ENCODE measurements around the gene ATF1. TPM values are rescaled to one million over a fixed set of nuclear protein-coding genes. Genes with fewer than 3 reads are reported as not detected.
"Not testable (repeated sequence)": the region's sequence is repeated elsewhere in the genome, so short reads cannot be mapped to it uniquely, and the experiment has no call there.

Gene ATF1
- total RNA-seq, 2 experiments from 2014 or later, result 36.4 to 39.1 TPM

DNA sequence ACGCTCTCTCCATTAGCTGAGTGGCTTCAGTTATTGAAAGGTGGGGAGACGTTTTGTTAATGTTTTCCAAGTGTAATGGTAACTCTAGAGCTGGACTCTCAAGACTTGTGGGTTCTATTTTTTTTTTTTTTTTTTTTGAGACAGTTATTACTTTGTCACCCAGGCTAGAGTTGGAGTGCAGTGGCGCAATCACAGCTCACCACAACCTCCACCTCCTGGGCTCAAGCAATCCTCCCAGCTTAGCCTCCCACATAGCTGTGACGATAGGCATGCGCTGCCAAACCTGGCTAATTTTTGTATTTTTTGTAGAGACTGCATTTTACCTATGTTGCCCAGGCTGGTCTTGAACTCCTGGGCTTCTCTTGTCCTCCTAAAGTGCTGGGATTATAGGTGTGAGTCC lies 26.2 kb downstream of the ATF1 start:
- Mint-ChIP-seq H3K4me1 (peaks cover 1% of the 10 kb centered on the region), H3K36me3 (peaks cover 21% of the 10 kb centered on the region), H3K27ac (no peak overlapping the region), H3K9me3 (peaks cover 4% of the 10 kb centered on the region), H3K27me3 (no peaks in the 10 kb centered on the region), H3K4me3 (no peak overlapping the region)
- DNase-seq (no peak), ATAC-seq (ENCODE audit: low read depth) (no peak)
- POLR2A ChIA-PET, result no interaction called here

DNA sequence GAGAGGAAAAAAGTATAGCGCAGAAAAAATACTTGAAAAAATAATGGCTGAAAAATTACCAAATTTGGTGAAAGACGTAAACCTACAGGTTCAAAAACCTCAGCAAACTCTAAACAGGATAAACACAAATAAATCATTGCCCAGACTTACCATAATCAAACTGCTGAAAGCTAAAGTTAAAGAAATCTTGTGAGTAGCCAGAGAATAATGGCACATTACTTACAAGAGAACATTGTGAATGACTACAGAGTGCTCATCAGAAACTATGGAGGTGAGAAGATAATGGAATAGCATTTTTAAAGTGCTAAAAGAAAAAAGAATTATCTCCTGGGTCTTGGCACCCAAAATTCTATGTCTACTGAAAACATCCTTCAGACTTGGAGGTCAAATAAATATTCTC lies 36.0 kb downstream of the ATF1 start:
- H3K27me3 Mint-ChIP-seq, result no peaks in the 10 kb centered on the region
- no peak for ATAC-seq (ENCODE audit: low read depth)
- H3K36me3 Mint-ChIP-seq, result peaks cover 65% of the 10 kb centered on the region
- H3K4me1 Mint-ChIP-seq, result peaks cover 2% of the 10 kb centered on the region
- POLR2A ChIA-PET, result no interaction called here
- H3K27ac Mint-ChIP-seq, result no peak overlapping the region
- no peak for DNase-seq
- peaks cover 20% of the 10 kb centered on the region for H3K9me3 Mint-ChIP-seq
- H3K4me3 Mint-ChIP-seq, result no peak overlapping the region

DNA sequence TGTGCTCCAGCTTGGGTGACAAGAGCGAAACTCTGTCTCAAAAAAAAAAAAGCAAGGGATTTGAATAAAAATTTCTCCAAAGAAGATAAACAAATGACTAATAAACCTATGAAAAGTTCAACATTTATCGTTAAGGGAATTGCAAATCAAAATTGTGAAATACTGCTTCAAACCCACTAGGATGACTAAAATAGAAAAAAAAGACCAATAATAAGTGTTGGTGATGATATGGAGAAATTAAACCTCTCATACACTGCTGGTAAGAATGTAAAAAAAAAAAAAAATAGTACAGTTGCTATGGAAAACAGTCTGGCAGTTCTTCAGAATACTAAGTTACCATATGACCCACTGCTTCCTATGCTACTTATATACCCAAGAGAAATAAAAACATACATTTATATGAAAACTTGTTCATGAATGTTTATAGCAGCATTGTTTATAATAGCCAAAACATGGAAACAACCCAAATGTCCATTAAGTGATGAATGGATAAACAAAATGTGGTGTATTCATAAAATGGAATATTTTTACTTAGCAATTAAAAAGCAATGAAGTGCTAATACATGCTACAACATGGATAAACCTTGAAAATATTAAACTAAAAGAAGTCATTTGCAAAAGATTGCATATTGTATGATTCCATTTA lies 39.5 kb downstream of the ATF1 start:
- Mint-ChIP-seq H3K27me3 (no peaks in the 10 kb centered on the region), H3K27ac (no peak overlapping the region), H3K36me3 (peaks cover 43% of the 10 kb centered on the region), H3K4me1 (no peaks in the 10 kb centered on the region), H3K9me3 (peaks cover 15% of the 10 kb centered on the region), H3K4me3 (no peak overlapping the region)
- no peak for DNase-seq
- POLR2A ChIA-PET, result interaction anchor here (0.7 kb wide), 1 partner anchor 55 kb away, joined by 3 read pairs; no protein-coding TSS in a partner anchor
- ATAC-seq (ENCODE audit: low read depth), result no peak

DNA sequence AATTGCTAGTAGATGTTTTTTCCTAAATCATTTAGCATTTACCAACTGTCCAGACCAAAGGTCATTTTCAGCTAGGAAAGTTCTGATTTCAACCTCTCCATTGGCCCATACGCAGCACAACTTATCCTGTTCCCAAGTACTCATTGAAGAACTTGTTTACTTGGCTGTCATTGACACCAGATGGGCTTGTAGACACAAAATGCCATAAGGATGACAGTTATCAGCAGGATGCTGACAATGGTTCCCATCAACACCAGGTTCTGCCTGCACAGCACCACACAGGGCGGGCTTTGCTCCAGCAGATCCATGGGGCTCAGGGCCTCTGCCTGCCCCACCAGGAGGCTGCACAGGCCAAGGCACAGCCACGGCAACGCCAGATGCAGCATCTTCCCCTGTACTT lies 42.3 kb downstream of the ATF1 start:
- Mint-ChIP-seq H3K36me3 (peaks cover 19% of the 10 kb centered on the region), H3K27ac (no peak overlapping the region), H3K4me3 (no peak overlapping the region), H3K9me3 (peaks cover 1% of the 10 kb centered on the region), H3K4me1 (peaks cover 5% of the 10 kb centered on the region), H3K27me3 (no peaks in the 10 kb centered on the region)
- DNase-seq, result no peak
- POLR2A ChIA-PET, result no interaction called here
- ATAC-seq (ENCODE audit: low read depth), result no peak

DNA sequence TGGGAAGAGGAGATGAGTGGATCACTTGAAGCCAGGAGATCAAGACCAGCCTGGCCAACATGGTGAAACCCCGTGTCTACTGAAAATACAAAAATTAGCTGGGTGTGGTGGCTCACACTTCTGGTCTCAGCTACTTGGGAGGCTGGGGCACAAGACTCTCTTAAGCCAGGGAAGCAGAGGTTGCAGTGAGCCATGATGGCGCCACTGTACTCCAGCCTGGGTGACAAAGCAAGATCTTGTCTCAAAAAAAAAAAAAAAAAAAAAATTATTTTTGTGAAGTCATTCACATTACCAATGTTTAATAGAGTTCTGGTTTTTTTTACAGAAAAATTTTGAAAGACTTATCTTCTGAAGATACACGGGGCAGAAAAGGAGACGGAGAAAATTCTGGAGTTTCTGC lies 45.2 kb downstream of the ATF1 start:
- H3K9me3 Mint-ChIP-seq; DNase-seq; H3K27me3 Mint-ChIP-seq; ATAC-seq (ENCODE audit: low read depth); H3K4me3 Mint-ChIP-seq; H3K4me1 Mint-ChIP-seq; POLR2A ChIA-PET; H3K27ac Mint-ChIP-seq: not testable (repeated sequence)
- H3K36me3 Mint-ChIP-seq, result peaks cover 18% of the 10 kb centered on the region

DNA sequence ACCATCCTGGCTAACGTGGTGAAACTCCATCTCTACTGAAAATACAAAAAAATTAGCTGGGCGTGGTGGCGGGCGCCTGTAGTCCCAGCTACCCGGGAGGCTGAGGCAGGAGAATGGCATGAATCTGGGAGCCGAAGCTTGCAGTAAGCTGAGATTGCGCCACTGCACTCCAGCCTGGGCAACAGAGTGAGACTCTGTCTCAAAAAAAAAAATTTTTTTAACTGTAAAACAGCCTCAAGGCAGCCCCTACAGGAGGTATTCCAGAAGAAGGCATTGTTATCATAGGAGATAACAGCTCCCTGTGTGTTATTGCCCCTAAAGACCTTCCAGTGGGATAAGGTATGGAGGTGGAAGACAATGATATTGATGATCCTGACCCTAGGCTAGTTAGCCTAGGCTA lies 51.0 kb downstream of the ATF1 start:
- not testable (repeated sequence) for H3K4me3 Mint-ChIP-seq; ATAC-seq (ENCODE audit: low read depth); DNase-seq; H3K27ac Mint-ChIP-seq; H3K27me3 Mint-ChIP-seq; H3K9me3 Mint-ChIP-seq; H3K4me1 Mint-ChIP-seq
- H3K36me3 Mint-ChIP-seq, result peaks cover 29% of the 10 kb centered on the region
- POLR2A ChIA-PET, result interaction anchor here (0.7 kb wide), 1 partner anchor 49 kb away, joined by 3 read pairs; no protein-coding TSS in a partner anchor

DNA sequence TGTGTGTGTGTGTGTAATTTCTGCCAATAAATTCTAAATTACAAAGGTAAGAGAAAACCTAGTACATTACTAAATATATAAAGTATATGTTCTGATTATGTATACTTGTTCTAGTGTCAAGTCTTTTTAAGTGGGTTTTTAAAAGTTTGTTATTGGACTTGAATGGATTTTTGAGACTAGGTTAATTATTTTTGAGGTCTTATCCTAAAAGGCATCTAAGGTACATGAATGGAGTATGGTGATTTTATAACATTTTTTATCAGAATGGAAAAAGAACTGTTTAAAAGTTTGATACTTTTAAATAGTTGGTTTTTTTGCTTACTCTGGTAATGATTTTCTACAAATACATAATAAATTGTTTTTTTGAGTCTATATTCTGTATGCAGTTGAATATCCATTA lies 56.3 kb downstream of the ATF1 start:
- POLR2A ChIA-PET, result no interaction called here
- Mint-ChIP-seq H3K36me3 (peaks cover 19% of the 10 kb centered on the region), H3K27me3 (no peaks in the 10 kb centered on the region), H3K9me3 (no peaks in the 10 kb centered on the region), H3K4me3 (no peak overlapping the region), H3K4me1 (peaks cover 4% of the 10 kb centered on the region), H3K27ac (no peak overlapping the region)
- ATAC-seq (ENCODE audit: low read depth) (no peak), DNase-seq (no peak)

- POLR2A ChIA-PET, result no interaction called here
These were observed 58.2 kb downstream of the ATF1 start for GRCh38 chr12:50822082-50822481.

GRCh38 chr12:50823724-50824123 lies 59.8 kb downstream of the ATF1 start:
- H3K4me3 Mint-ChIP-seq; H3K4me1 Mint-ChIP-seq; H3K27me3 Mint-ChIP-seq; POLR2A ChIA-PET; DNase-seq; ATAC-seq (ENCODE audit: low read depth); H3K27ac Mint-ChIP-seq; H3K36me3 Mint-ChIP-seq; H3K9me3 Mint-ChIP-seq: not testable (repeated sequence)

More at GRCh38 chr12:50822082-50822481, 58.2 kb downstream of the ATF1 start:
- Mint-ChIP-seq H3K4me3 (no peak overlapping the region), H3K27me3 (no peaks in the 10 kb centered on the region), H3K36me3 (peaks cover 9% of the 10 kb centered on the region), H3K4me1 (peaks cover 6% of the 10 kb centered on the region), H3K27ac (no peak overlapping the region), H3K9me3 (no peaks in the 10 kb centered on the region)
- DNase-seq (no peak), ATAC-seq (ENCODE audit: low read depth) (no peak)

GRCh38 chr12:50824914-50825313 lies 61.0 kb downstream of the ATF1 start:
- H3K36me3 Mint-ChIP-seq, result no peaks in the 10 kb centered on the region
- H3K4me3 Mint-ChIP-seq, result no peak overlapping the region
- POLR2A ChIA-PET, result interaction anchor here (0.6 to 1.4 kb wide), 4 partner anchors 47 to 203 kb away, joined by 4 to 11 read pairs (median 4); partner anchors contain the start of gene ATF1
- ATAC-seq (ENCODE audit: low read depth) (no peak), DNase-seq (no peak)
- no peaks in the 10 kb centered on the region for H3K9me3 Mint-ChIP-seq
- peak overlapping the region; percentile 37 for H3K27ac Mint-ChIP-seq
- no peaks in the 10 kb centered on the region for H3K27me3 Mint-ChIP-seq
- H3K4me1 Mint-ChIP-seq, result peaks cover 4% of the 10 kb centered on the region

DNA sequence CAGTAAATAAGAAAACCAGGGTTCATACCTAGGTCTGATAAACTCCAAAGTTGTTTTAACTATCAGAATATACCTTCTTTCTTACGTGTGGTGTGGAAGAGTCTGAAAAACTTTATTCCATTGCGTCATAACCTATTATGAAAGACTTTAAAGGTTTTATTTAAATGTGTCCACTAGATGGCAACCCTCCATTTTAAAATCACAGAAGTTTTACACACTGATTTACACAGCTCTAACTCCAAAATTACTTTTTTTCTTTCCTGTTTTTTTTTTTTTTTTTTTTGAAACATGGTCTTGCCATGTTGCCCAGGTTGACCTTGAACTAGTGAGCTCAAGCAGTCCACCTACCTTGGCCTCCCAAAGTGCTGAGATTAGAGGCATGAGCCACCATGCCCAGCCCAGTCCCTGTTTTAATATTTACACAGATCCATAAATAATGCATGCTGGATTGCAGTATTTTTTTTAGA lies 61.5 kb downstream of the ATF1 start:
- Mint-ChIP-seq H3K27ac (peak overlapping the region; percentile 37), H3K4me1 (peaks cover 4% of the 10 kb centered on the region), H3K27me3 (no peaks in the 10 kb centered on the region), H3K36me3 (no peaks in the 10 kb centered on the region), H3K9me3 (no peaks in the 10 kb centered on the region), H3K4me3 (no peak overlapping the region)
- ATAC-seq (ENCODE audit: low read depth) (peak; percentile 76), DNase-seq (no peak)
- POLR2A ChIA-PET, result interaction anchor here (0.6 to 1.4 kb wide), 4 partner anchors 46 to 203 kb away, joined by 4 to 11 read pairs (median 4); partner anchors contain the start of gene ATF1

- no peaks in the 10 kb centered on the region for H3K27me3 Mint-ChIP-seq
- ATAC-seq (ENCODE audit: low read depth), result no peak
- no peak overlapping the region for H3K27ac Mint-ChIP-seq
- peaks cover 2% of the 10 kb centered on the region for H3K36me3 Mint-ChIP-seq
- peaks cover 4% of the 10 kb centered on the region for H3K4me1 Mint-ChIP-seq
- no peak overlapping the region for H3K4me3 Mint-ChIP-seq
- POLR2A ChIA-PET, result no interaction called here
- H3K9me3 Mint-ChIP-seq, result peaks cover 8% of the 10 kb centered on the region
- DNase-seq, result no peak
These were observed 64.2 kb downstream of the ATF1 start for GRCh38 chr12:50828121-50828520.

DNA sequence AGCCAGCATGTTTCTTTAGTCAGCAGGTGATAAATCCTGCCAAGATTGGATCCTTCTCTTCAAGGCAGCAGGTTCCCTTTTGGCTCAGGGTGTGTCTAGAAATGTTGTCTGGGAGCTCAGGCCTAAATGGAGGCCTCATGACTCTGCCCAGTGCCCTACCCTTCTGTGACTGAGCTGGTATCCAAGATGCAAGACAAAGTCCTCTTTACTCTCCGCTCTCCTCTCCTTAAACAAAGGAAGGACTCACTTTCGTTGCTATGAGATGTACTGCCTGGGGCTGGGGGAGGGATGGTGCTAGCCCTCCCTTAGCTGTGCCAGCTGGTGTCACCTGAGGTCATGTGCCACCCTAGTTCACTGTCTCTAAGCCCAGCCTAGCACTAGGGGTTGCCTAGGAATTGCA lies 65.0 kb downstream of the ATF1 start:
- DNase-seq (no peak), ATAC-seq (ENCODE audit: low read depth) (no peak)
- Mint-ChIP-seq H3K4me1 (peaks cover 4% of the 10 kb centered on the region), H3K4me3 (no peak overlapping the region), H3K27me3 (no peaks in the 10 kb centered on the region), H3K9me3 (peaks cover 10% of the 10 kb centered on the region), H3K27ac (no peak overlapping the region), H3K36me3 (peaks cover 4% of the 10 kb centered on the region)
- POLR2A ChIA-PET, result no interaction called here

- ATAC-seq (ENCODE audit: low read depth); H3K4me3 Mint-ChIP-seq; H3K4me1 Mint-ChIP-seq; H3K27ac Mint-ChIP-seq; H3K36me3 Mint-ChIP-seq; DNase-seq; H3K27me3 Mint-ChIP-seq; POLR2A ChIA-PET: not testable (repeated sequence)
- peaks cover 22% of the 10 kb centered on the region for H3K9me3 Mint-ChIP-seq
These were observed 69.9 kb downstream of the ATF1 start for GRCh38 chr12:50833801-50834200.
